Left lung (tissue), 10 donors: ENCODE data around the gene NME5. TPM values are rescaled to one million over a fixed set of nuclear protein-coding genes. Genes with fewer than 3 reads are reported as not detected.

Experiments
- ATAC-seq: fragments of 200-7000 bp; cut with Tn5 transposase; one replicate; pipeline ENCODE4 v1.9.1; 2020; ENCODE audit warnings: moderate library complexity
- DNase-seq, 4 donors: peaks; one replicate each; pipeline ENCODE4 v3.0.0-alpha.2; 2013 to 2020
- H3K27ac ChIP-seq, 2 donors: fragments of 200-600 bp; sonication (generic) in 1 of 2; one replicate each; pipeline versions ENCODE4 v1.5.0 to v1.8.0; 2020 to 2021
- H3K27me3 ChIP-seq, 2 donors: fragments of 200-600 bp; sonication (generic) in 1 of 2; one replicate each; pipeline versions ENCODE4 v1.5.0 to v1.8.0; 2020 to 2021
- H3K36me3 ChIP-seq, 2 donors: fragments of 200-600 bp; sonication (generic) in 1 of 2; one replicate each; pipeline versions ENCODE4 v1.5.0 to v1.8.0; 2020 to 2021
- H3K4me1 ChIP-seq, 2 donors: fragments of 200-600 bp; one replicate each; pipeline ENCODE4 v1.8.0; 2021
- H3K4me3 ChIP-seq, 2 donors: fragments of 200-600 bp; sonication (generic) in 1 of 2; one replicate each; pipeline versions ENCODE4 v1.5.0 to v1.8.0; 2020 to 2021; ENCODE audit warnings: mild to moderate bottlenecking in 1 of 2
- H3K9me3 ChIP-seq, 2 donors: fragments of 200-600 bp; sonication (generic) in 1 of 2; one replicate each; pipeline versions ENCODE4 v1.5.0 to v1.8.0; 2020 to 2021
- CTCF ChIP-seq, 2 donors: fragments of 200-600 bp; sonication (generic) in 1 of 2; IDR thresholded peaks; one replicate each; pipeline versions ENCODE4 v1.5.0 to v1.8.0; 2021; ENCODE audit warnings: antibody characterized with exemption in 2 of 2
- intact Hi-C, 2 donors: fragments of 100-400 bp; cut with DNase I; formaldehyde crosslinking; loops; one replicate each; pipeline versions ENCODE4 v1.11.2 to v1.14.2; 2022
- polyA plus RNA-seq, 6 donors: library from polyadenylated mRNA; unstranded; fragments of 120-200 nt; gene quantifications; one replicate each; pipeline ENCODE4 v1.2.1, GENCODE V29; 2013; ENCODE audit not compliant: insufficient read length in 6 of 6
- total RNA-seq, 2 donors: library from RNA; stranded (reverse); fragmentation: NEBNext Ultra II Directional; extraction: Animal tissue kit (Norgen Biotek cat#: 25700); gene quantifications; one replicate each; pipeline ENCODE4 v1.2.1, GENCODE V29; 2021
- donor health status: DM: no; HTN: yes; CAD: no.
- donor health status: DM: no; HTN: no; CAD: no.

NME5 gene
- total and polyA plus RNA-seq, 8 donors = 5.9 to 13.0 (median 10.3) TPM

- H3K27me3 ChIP-seq = no peaks in the 10 kb centered on the region
- intact Hi-C loops = no loop called here
- peak overlapping the region; percentile 87 to 90 for H3K27ac ChIP-seq
- TF ChIP-seq CTCF (IDR thresholded peaks at IDR 0.05) = no peak
- H3K9me3 ChIP-seq = no peaks in the 10 kb centered on the region
- peak in 3 of 4 donors; percentile 19 to 44 (median 32) for DNase-seq
- peak; percentile 69 for ATAC-seq
- peaks cover 15 to 28% of the 10 kb centered on the region in 2 donors for H3K4me1 ChIP-seq
- peaks cover 0 to 50% of the 10 kb centered on the region in 2 donors for H3K36me3 ChIP-seq
- peak overlapping the region; percentile 82 to 88 for H3K4me3 ChIP-seq
These were observed 38.8 kb upstream of the NME5 start for GRCh38 chr5:138177941-138178515.

DNA sequence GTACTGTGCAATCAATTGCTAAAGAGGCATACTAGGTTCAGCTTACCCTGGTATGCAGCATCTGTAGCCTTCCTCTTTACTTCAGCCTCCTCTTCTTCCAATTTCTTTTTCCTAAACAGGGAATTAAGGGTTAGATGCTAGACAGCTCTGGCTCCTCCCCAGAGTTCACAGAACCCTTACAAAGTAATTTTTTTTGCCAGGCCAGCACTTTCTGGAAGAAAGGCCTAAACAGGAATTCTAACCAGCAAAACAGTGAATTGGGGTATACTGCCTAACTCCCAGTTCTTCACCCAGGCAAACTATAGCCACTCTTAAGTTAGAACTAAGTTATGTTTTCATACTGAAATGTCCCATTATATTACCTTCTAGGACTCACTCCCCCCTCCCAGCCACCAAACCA lies 31.1 kb upstream of the NME5 start:
- Histone ChIP-seq H3K4me1 (no peaks in the 10 kb centered on the region), H3K36me3 (peaks cover 8 to 99% of the 10 kb centered on the region in 2 donors), H3K4me3 (no peak overlapping the region), H3K27me3 (no peaks in the 10 kb centered on the region), H3K9me3 (no peaks in the 10 kb centered on the region), H3K27ac (no peak overlapping the region)
- DNase-seq (no peak), ATAC-seq (no peak)
- intact Hi-C loops = no loop called here
- no peak for TF ChIP-seq CTCF (IDR thresholded peaks at IDR 0.05)

DNA sequence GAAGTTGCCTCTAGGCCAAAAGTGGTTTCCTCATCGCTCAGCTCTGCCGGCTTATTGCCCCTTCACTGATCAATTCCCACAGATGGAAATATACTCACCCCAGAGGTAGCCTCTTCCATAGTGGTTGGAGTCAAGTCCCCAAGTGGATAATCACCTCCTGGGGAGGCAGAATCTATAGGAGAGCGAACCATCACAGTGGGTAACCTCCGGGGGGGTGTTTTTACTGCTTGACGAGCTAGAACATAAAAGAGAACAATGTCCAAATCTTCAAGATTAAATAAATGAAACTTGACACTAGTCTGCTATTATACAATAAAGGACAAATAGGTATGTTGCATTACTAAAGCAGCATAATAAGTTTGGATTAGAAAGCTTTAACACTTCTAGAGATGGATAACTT lies 29.9 kb upstream of the NME5 start:
- DNase-seq (no peak), ATAC-seq (no peak)
- Histone ChIP-seq H3K9me3 (no peaks in the 10 kb centered on the region), H3K36me3 (peaks cover 8 to 99% of the 10 kb centered on the region in 2 donors), H3K27ac (no peak overlapping the region), H3K4me3 (no peak overlapping the region), H3K27me3 (no peaks in the 10 kb centered on the region), H3K4me1 (no peaks in the 10 kb centered on the region)
- intact Hi-C loops = no loop called here
- TF ChIP-seq CTCF (IDR thresholded peaks at IDR 0.05) = no peak

- H3K27me3 ChIP-seq = no peaks in the 10 kb centered on the region
- intact Hi-C loops = no loop called here
- no peak for TF ChIP-seq CTCF (IDR thresholded peaks at IDR 0.05)
- no peak overlapping the region for H3K27ac ChIP-seq
- H3K4me3 ChIP-seq = no peak overlapping the region
- H3K9me3 ChIP-seq = no peaks in the 10 kb centered on the region
- peaks cover 13 to 100% of the 10 kb centered on the region in 2 donors for H3K36me3 ChIP-seq
- DNase-seq = no peak
- no peak for ATAC-seq
- H3K4me1 ChIP-seq = no peaks in the 10 kb centered on the region
These were observed 24.5 kb upstream of the NME5 start for GRCh38 chr5:138163721-138164120.

- ATAC-seq = no peak
These were observed 21.5 kb upstream of the NME5 start for GRCh38 chr5:138160706-138161105.

More at GRCh38 chr5:138160706-138161105, 21.5 kb upstream of the NME5 start:
- intact Hi-C loops = no loop called here
- H3K27ac ChIP-seq = no peak overlapping the region
- peaks cover 10 to 99% of the 10 kb centered on the region in 2 donors for H3K36me3 ChIP-seq
- H3K9me3 ChIP-seq = no peaks in the 10 kb centered on the region
- DNase-seq = no peak
- H3K4me1 ChIP-seq = no peaks in the 10 kb centered on the region
- H3K4me3 ChIP-seq = no peak overlapping the region
- no peak for TF ChIP-seq CTCF (IDR thresholded peaks at IDR 0.05)
- H3K27me3 ChIP-seq = no peaks in the 10 kb centered on the region
